OCI-LY7 (cell line): ENCODE data around the gene NTRK3.

Experiments
- EZH2phosphoT487 ChIP-seq: fragments of 200-600 bp; sonication (generic); IDR thresholded peaks from 2 replicates; pipeline ENCODE4 v1.6.1; 2018; ENCODE audit warnings: low read depth, borderline replicate concordance, mild to moderate bottlenecking, mixed run types, antibody characterized with exemption, low read length, moderate library complexity, mixed read lengths
- TF ChIP-seq, protein P1 (sequence below): fragments of 200-600 bp; sonication (generic); conservative IDR thresholded peaks from 2 replicates; pipeline ENCODE4 v1.5.1; 2014; ENCODE audit warnings: mild to moderate bottlenecking, antibody characterized with exemption, low read length, moderate library complexity, mixed read lengths

DNA sequence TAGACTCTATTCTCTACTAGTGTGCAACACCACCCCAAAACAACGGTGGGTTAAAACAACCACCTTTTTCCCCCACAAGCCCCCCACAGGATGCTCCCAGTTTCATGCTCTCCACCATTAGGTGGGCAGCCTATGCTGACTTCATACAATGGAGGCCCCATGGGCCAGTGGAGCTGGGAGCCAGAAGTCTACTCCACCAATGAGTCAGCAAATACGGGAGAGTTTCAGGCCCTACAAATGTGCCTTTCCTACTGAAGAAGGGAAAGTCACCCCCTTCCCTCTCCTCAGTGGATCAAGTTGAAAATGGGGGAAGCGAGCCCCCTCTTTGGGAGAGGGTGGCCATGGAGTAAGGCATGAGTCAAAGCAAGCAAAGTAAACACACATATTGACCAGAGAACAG lies 278.6 kb downstream of the NTRK3 start:
- TF ChIP-seq, protein P1, sequence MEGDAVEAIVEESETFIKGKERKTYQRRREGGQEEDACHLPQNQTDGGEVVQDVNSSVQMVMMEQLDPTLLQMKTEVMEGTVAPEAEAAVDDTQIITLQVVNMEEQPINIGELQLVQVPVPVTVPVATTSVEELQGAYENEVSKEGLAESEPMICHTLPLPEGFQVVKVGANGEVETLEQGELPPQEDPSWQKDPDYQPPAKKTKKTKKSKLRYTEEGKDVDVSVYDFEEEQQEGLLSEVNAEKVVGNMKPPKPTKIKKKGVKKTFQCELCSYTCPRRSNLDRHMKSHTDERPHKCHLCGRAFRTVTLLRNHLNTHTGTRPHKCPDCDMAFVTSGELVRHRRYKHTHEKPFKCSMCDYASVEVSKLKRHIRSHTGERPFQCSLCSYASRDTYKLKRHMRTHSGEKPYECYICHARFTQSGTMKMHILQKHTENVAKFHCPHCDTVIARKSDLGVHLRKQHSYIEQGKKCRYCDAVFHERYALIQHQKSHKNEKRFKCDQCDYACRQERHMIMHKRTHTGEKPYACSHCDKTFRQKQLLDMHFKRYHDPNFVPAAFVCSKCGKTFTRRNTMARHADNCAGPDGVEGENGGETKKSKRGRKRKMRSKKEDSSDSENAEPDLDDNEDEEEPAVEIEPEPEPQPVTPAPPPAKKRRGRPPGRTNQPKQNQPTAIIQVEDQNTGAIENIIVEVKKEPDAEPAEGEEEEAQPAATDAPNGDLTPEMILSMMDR: no peak
- no peak for TF ChIP-seq EZH2phosphoT487
